K562 (cell line): ENCODE measurements around the gene DIO3. TPM values are rescaled to one million over a fixed set of nuclear protein-coding genes. Genes with fewer than 3 reads are reported as not detected.

Source experiments
- ATAC-seq: fragments of 200-7000 bp; cut with Tn5 transposase; 3 replicates; pipeline ENCODE4 v1.9.1; 2020; ENCODE audit warnings: moderate library complexity
- BruUV-seq: library from RNA; stranded (reverse); fragments of 400-500 nt; replicated peaks from 2 replicates; lab custom pipeline; 2021; lab: Mats Ljungman, UMichigan
- CTCF ChIA-PET: fragments of 300-600 bp; formaldehyde crosslinking; extraction: SDS; loops from one replicate; lab custom pipeline; 2021; ENCODE audit warnings: low intra/inter-chr PET ratio; lab: Yijun Ruan, JAX
- POLR2A ChIA-PET: fragments of 300-600, 350-650 bp; sonication (Branson Sonifier 250); formaldehyde crosslinking; extraction: SDS; loops from one replicate; lab custom pipeline; 2021; ENCODE audit warnings: antibody characterized with exemption, inconsistent platforms; lab: Yijun Ruan, JAX
- DNase-seq, 4 experiments: peaks; one replicate each; pipeline versions ENCODE4 v3.0.0 to v3.0.0-alpha.2; 2011 to 2018; ENCODE audit warnings: low spot score in 3 of 4, mixed read lengths in 3 of 4; ENCODE audit errors: extremely low read depth in 1 of 4
- FAIRE-seq: peaks from 2 replicates; lab custom pipeline; 2011; peaks lifted over from hg19 to GRCh38; lab: Jason Lieb, UNC
- H2AFZ ChIP-seq: 2 replicates; pipeline ENCODE4 v1.6.0; 2011; ENCODE audit warnings: low read depth, low read length, control low read depth, inconsistent platforms
- H3K27ac ChIP-seq: fragments of 200-600 bp; 3 replicates; pipeline ENCODE4 v1.8.0; 2011; ENCODE audit warnings: low read depth, mild to moderate bottlenecking, control low read depth, inconsistent platforms, low read length, moderate library complexity, mixed read lengths; ENCODE audit errors: extremely low read depth
- H3K27me3 ChIP-seq, 2 experiments: fragments of 300-600 bp in 1 of 2; 2 replicates in 1 of 2; 3 replicates in 1 of 2; pipeline versions ENCODE4 v1.6.0 to v1.8.0; 2011; ENCODE audit warnings: inconsistent platforms in 2 of 2, low read length in 2 of 2, mild to moderate bottlenecking in 1 of 2, mixed read lengths in 1 of 2, moderate library complexity in 1 of 2; ENCODE audit not compliant: control insufficient read depth in 2 of 2, insufficient read depth in 2 of 2
- H3K36me3 ChIP-seq: fragments of 300-600 bp; 3 replicates; pipeline ENCODE4 v1.8.0; 2011; ENCODE audit warnings: mild to moderate bottlenecking, low read length, inconsistent platforms; ENCODE audit not compliant: control insufficient read depth, insufficient read depth
- H3K4me1 ChIP-seq, 2 experiments: fragments of 200-600 bp in 1 of 2; replicated peaks in 1 of 2; 2 replicates in 1 of 2; 3 replicates in 1 of 2; pipeline versions ENCODE4 v1.5.1 to v1.8.0; 2011; ENCODE audit warnings: inconsistent platforms in 2 of 2, low read length in 2 of 2, mild to moderate bottlenecking in 1 of 2, mixed read lengths in 1 of 2, moderate library complexity in 1 of 2; ENCODE audit not compliant: control insufficient read depth in 2 of 2, insufficient read depth in 2 of 2
- H3K4me2 ChIP-seq: 2 replicates; pipeline ENCODE4 v1.6.1; 2011; ENCODE audit warnings: low read length, control low read depth, inconsistent platforms, mixed read lengths; ENCODE audit not compliant: insufficient read depth
- H3K4me3 ChIP-seq: fragments of 200-600 bp; sonication (generic), shearing (Covaris generic); 2 replicates; pipeline ENCODE4 v1.5.1; 2016; ENCODE audit warnings: control low read depth, inconsistent platforms
- H3K79me2 ChIP-seq: fragments of 200-600 bp; 3 replicates; pipeline ENCODE4 v1.8.0; 2011; ENCODE audit warnings: low read length, inconsistent platforms; ENCODE audit not compliant: control insufficient read depth, insufficient read depth
- H3K9ac ChIP-seq, 2 experiments: 2 replicates each; pipeline versions ENCODE4 v1.6.0 to v1.6.1; 2011; ENCODE audit warnings: low read depth in 2 of 2, low read length in 2 of 2, control low read depth in 1 of 2, inconsistent platforms in 1 of 2, mild to moderate bottlenecking in 1 of 2, mixed read lengths in 1 of 2; ENCODE audit not compliant: insufficient read depth in 1 of 2
- H3K9me1 ChIP-seq: one replicate; pipeline ENCODE4 v1.6.0; 2011; ENCODE audit warnings: inconsistent platforms, mild to moderate bottlenecking, low read length, moderate library complexity; ENCODE audit not compliant: control insufficient read depth, insufficient read depth
- H3K9me3 ChIP-seq: replicated peaks from 2 replicates; pipeline ENCODE4 v1.5.1; 2011; ENCODE audit warnings: low read depth, low read length, inconsistent platforms; ENCODE audit not compliant: control insufficient read depth, insufficient read depth
- H4K20me1 ChIP-seq: replicated peaks from 2 replicates; pipeline ENCODE4 v1.6.1; 2011; ENCODE audit warnings: low read length, inconsistent platforms, mixed read lengths; ENCODE audit not compliant: control insufficient read depth, insufficient read depth
- RAD51 ChIP-seq: fragments of 450-650 bp; IDR thresholded peaks from 2 replicates; pipeline ENCODE4 v1.7.1; 2016; ENCODE audit warnings: low read depth, mild to moderate bottlenecking, borderline replicate concordance
- RBM14 ChIP-seq: fragments of 200-400 bp; formaldehyde crosslinking; IDR thresholded peaks from 2 replicates; pipeline ENCODE4 v1.6.1; 2018; ENCODE audit warnings: low read depth, mild to moderate bottlenecking, low read length, moderate library complexity, borderline replicate concordance; ENCODE audit not compliant: insufficient read depth
- USF1 ChIP-seq: sonication (generic); formaldehyde crosslinking; IDR thresholded peaks from 2 replicates; pipeline ENCODE4 v1.9.0; 2022; ENCODE audit warnings: mild to moderate bottlenecking, missing genetic modification reagents
- WGBS: fragments of 100-300 bp; shearing (Covaris generic); methylation state at CpG from one replicate; pipeline ENCODE4 v1.1.6; 2016; ENCODE audit warnings: low coverage, mixed read lengths; ENCODE audit not compliant: insufficient coverage; ENCODE audit errors: missing lambda C conversion rate; 5-methylcytosine and 5-hydroxymethylcytosine counted together
- in situ Hi-C: fragments of 300-500 bp; cut with MboI; formaldehyde crosslinking; loops from 4 replicates; pipeline ENCODE4 v1.15.0; 2018; ENCODE audit warnings: inconsistent platforms, mixed read lengths
- intact Hi-C: fragments of 100-400 bp; cut with micrococcal nuclease; formaldehyde crosslinking; loops from 2 replicates; pipeline ENCODE4 v1.14.2; 2022
- polyA plus RNA-seq, 8 experiments: library from polyadenylated mRNA; depleted of rRNA in 4 of 8; stranded (reverse) in 5 of 8; unstranded in 3 of 8; fragments of >200 nt; fragmentation: Nextera tagmentation in 2 of 8; fragmentation: Illumina TruSeq in 1 of 8; extraction: Ambion mirVana in 2 of 8; extraction: Trizol in 1 of 8; gene quantifications; 2 replicates each; pipeline versions ENCODE4 v1.2.1 to v1.2.3, GENCODE V29; 2011 to 2014; ENCODE audit warnings: inconsistent platforms in 1 of 8, missing spikeins in 1 of 8
- total RNA-seq, 7 experiments: library from RNA; depleted of rRNA in 6 of 7; stranded (reverse); fragments of >200 nt in 6 of 7; fragmentation: Illumina TruSeq in 2 of 7; extraction: Trizol in 2 of 7; gene quantifications; 2 replicates each; pipeline versions ENCODE4 v1.2.1 to v1.2.3, GENCODE V29; 2011 to 2021; ENCODE audit warnings: low replicate concordance in 1 of 7
- TF ChIP-seq, protein P1 (sequence below): sonication (generic); formaldehyde crosslinking; IDR thresholded peaks from 2 replicates; pipeline ENCODE4 v1.5.0; 2020; ENCODE audit warnings: missing genetic modification reagents

Gene DIO3
- total and polyA plus RNA-seq, 9 of the 15 experiments (the other 6 are each of a cell fraction or from before 2014, with no cell fraction given): not detected

DNA sequence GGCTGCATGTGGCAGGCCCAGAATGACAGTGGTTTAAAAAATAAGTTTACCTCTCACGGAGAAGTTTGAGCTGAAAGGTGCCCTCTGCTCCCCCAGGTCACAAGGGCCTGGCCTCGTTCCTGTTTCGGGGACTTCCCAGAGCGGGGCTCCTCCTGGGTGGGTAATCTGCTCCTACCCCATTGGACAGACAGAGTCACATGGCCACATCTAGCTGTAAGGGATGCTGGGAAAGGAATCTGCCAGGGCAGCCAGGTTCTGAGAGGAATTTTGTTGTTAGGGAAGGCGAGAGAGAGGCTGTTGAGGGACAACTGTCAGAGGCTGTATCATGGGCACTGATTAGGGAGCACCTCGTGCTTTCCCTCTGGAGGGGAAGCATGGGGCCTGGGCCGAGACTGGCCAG, 24.0 kb upstream of the DIO3 start:
- H3K27ac ChIP-seq: no peak overlapping the region
- H4K20me1 ChIP-seq: no peaks in the 10 kb centered on the region
- H3K79me2 ChIP-seq: no peaks in the 10 kb centered on the region
- no peak overlapping the region for H3K4me3 ChIP-seq
- H2AFZ ChIP-seq: no peak overlapping the region
- H3K9ac ChIP-seq: no peak overlapping the region
- no peak for FAIRE-seq
- intact Hi-C loops (no loop called here), in situ Hi-C loops (no loop called here)
- no peaks in the 10 kb centered on the region for H3K36me3 ChIP-seq
- H3K4me1 ChIP-seq: peaks cover 0 to 3% of the 10 kb centered on the region in 2 experiments; a peak in 2 of 5 replicates
- no peaks in the 10 kb centered on the region for H3K9me1 ChIP-seq
- TF ChIP-seq RBM14 (no peak), USF1 (CRISPR knock-in tag) (peak; percentile 64), RAD51 (peak; percentile 47)
- TF ChIP-seq, protein P1, sequence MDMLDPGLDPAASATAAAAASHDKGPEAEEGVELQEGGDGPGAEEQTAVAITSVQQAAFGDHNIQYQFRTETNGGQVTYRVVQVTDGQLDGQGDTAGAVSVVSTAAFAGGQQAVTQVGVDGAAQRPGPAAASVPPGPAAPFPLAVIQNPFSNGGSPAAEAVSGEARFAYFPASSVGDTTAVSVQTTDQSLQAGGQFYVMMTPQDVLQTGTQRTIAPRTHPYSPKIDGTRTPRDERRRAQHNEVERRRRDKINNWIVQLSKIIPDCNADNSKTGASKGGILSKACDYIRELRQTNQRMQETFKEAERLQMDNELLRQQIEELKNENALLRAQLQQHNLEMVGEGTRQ (CRISPR knock-in tag): peak; percentile 81
- TF ChIP-seq, all 486 proteins: peak for 3
- 13% methylated on average over 5 of the region's 7 CpGs for WGBS
- POLR2A ChIA-PET: interaction anchor here (0.6 to 0.8 kb wide), 2 partner anchors 45 to 98 kb away, joined by 3 to 5 read pairs; no protein-coding TSS in a partner anchor
- BruUV-seq: no TSS peak
- H3K27me3 ChIP-seq: peaks cover 2 to 29% of the 10 kb centered on the region in 2 experiments; a peak in 2 of 5 replicates
- CTCF ChIA-PET: no interaction called here
- H3K4me2 ChIP-seq: no peak overlapping the region
- DNase-seq (no peak), ATAC-seq (no peak; the same call in 2 of the 3 replicates)
- H3K9me3 ChIP-seq: no peaks in the 10 kb centered on the region
